ENCODE measurements around the gene KASH5.

GRCh38 chr19:49438261-49438660, 50.2 kb downstream of the KASH5 start:
- TF ChIP-seq CTCF (IDR thresholded peaks at IDR 0.05; ENCODE audit: low read depth, low read length, missing input control) (no peak), TAF1 (conservative IDR thresholded peaks at IDR 0.05) (no peak), JUND (IDR thresholded peaks at IDR 0.05) (no peak), ZBTB33 (IDR thresholded peaks at IDR 0.05) (no peak), RAD21 (IDR thresholded peaks at IDR 0.05) (no peak), EGR1 (IDR thresholded peaks at IDR 0.05; ENCODE audit: low read depth in 2 of 2) (no peak), YY1 (IDR thresholded peaks at IDR 0.05) (no peak), FOXA1 (IDR thresholded peaks at IDR 0.05) (no peak), MAX (IDR thresholded peaks at IDR 0.05) (no peak)
